ENCODE measurements around the gene SDHB. TPM values are rescaled to one million over a fixed set of nuclear protein-coding genes. Genes with fewer than 3 reads are reported as not detected.
A peak's percentile ranks its signal among the peaks of the same experiment; 100 is the strongest.

The SDHB gene
- total and polyA plus RNA-seq, 9 of the 15 experiments (the other 6 are each of a cell fraction or from before 2014, with no cell fraction given): 207 to 554 (median 365) TPM

DNA sequence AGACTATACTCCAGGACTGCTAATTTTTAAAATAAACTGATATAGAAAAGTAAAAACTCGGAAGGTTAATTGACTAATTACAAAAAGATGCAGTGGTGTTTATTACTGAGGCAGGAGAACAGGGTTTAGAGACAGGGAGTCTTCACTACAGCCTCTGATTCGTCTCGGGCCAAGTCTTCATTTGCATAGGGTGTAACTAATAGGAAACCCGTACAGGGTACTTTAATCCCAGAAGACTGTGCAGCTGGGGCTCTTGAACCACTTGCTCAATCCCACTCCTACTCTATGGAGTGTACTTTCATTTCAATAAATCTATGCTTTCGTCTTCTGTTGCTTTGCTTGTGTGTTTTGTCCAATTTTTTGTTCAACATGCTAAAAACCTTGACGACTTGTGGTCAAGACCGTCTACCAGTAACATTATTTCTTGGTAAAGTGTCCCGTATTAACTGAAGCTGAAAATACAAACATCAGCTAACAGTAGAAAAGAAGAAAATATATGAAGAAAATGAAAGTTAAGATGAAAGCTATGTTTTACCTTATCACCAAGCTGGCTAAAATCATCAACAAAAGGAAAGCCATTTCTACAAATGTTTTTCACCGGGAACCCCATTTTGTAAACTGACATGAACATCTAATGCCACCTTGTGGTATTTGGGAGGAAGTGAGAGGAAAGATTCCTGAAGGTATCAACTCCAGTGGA lies 8.0 kb downstream of the SDHB start (continued):
- TF ChIP-seq, protein P1, sequence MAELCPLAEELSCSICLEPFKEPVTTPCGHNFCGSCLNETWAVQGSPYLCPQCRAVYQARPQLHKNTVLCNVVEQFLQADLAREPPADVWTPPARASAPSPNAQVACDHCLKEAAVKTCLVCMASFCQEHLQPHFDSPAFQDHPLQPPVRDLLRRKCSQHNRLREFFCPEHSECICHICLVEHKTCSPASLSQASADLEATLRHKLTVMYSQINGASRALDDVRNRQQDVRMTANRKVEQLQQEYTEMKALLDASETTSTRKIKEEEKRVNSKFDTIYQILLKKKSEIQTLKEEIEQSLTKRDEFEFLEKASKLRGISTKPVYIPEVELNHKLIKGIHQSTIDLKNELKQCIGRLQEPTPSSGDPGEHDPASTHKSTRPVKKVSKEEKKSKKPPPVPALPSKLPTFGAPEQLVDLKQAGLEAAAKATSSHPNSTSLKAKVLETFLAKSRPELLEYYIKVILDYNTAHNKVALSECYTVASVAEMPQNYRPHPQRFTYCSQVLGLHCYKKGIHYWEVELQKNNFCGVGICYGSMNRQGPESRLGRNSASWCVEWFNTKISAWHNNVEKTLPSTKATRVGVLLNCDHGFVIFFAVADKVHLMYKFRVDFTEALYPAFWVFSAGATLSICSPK (IDR thresholded peaks at IDR 0.05; ENCODE audit: borderline replicate concordance): no peak
- no peak for TF ChIP-seq JUND (IDR thresholded peaks at IDR 0.05; ENCODE audit: borderline replicate concordance, low read depth, low read length)
- TF ChIP-seq JUND (tag; IDR thresholded peaks at IDR 0.05; ENCODE audit: borderline replicate concordance, low read depth, low read length): no peak
- TF ChIP-seq, protein P2, sequence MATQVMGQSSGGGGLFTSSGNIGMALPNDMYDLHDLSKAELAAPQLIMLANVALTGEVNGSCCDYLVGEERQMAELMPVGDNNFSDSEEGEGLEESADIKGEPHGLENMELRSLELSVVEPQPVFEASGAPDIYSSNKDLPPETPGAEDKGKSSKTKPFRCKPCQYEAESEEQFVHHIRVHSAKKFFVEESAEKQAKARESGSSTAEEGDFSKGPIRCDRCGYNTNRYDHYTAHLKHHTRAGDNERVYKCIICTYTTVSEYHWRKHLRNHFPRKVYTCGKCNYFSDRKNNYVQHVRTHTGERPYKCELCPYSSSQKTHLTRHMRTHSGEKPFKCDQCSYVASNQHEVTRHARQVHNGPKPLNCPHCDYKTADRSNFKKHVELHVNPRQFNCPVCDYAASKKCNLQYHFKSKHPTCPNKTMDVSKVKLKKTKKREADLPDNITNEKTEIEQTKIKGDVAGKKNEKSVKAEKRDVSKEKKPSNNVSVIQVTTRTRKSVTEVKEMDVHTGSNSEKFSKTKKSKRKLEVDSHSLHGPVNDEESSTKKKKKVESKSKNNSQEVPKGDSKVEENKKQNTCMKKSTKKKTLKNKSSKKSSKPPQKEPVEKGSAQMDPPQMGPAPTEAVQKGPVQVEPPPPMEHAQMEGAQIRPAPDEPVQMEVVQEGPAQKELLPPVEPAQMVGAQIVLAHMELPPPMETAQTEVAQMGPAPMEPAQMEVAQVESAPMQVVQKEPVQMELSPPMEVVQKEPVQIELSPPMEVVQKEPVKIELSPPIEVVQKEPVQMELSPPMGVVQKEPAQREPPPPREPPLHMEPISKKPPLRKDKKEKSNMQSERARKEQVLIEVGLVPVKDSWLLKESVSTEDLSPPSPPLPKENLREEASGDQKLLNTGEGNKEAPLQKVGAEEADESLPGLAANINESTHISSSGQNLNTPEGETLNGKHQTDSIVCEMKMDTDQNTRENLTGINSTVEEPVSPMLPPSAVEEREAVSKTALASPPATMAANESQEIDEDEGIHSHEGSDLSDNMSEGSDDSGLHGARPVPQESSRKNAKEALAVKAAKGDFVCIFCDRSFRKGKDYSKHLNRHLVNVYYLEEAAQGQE (IDR thresholded peaks at IDR 0.05; ENCODE audit: borderline replicate concordance): peak; percentile 73; the same call in 1 of the 2 replicates
- TF ChIP-seq, protein P2 (CRISPR knock-in tag; IDR thresholded peaks at IDR 0.05; ENCODE audit: low read depth): no peak
- peak; percentile 49; the same call in 1 of the 2 replicates for TF ChIP-seq TEAD4 (IDR thresholded peaks at IDR 0.05; ENCODE audit: low read length)
- TF ChIP-seq TEAD4 (CRISPR knock-in tag; IDR thresholded peaks at IDR 0.05; ENCODE audit: borderline replicate concordance): no peak
- TF ChIP-seq BRD4 (IDR thresholded peaks at IDR 0.05): no peak
- TF ChIP-seq ZNF197 (CRISPR knock-in tag; IDR thresholded peaks at IDR 0.05; ENCODE audit: low read depth): no peak
- TF ChIP-seq, protein P3, sequence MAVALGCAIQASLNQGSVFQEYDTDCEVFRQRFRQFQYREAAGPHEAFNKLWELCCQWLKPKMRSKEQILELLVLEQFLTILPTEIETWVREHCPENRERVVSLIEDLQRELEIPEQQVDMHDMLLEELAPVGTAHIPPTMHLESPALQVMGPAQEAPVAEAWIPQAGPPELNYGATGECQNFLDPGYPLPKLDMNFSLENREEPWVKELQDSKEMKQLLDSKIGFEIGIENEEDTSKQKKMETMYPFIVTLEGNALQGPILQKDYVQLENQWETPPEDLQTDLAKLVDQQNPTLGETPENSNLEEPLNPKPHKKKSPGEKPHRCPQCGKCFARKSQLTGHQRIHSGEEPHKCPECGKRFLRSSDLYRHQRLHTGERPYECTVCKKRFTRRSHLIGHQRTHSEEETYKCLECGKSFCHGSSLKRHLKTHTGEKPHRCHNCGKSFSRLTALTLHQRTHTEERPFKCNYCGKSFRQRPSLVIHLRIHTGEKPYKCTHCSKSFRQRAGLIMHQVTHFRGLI (CRISPR knock-in tag; IDR thresholded peaks at IDR 0.05): no peak
- no peak for TF ChIP-seq SUPT5H (IDR thresholded peaks at IDR 0.05)
- TF ChIP-seq SMARCA5 (IDR thresholded peaks at IDR 0.05): no peak
- TF ChIP-seq MYBL2 (IDR thresholded peaks at IDR 0.05; ENCODE audit: low read depth): no peak
- no peak for TF ChIP-seq MYBL2 (CRISPR knock-in tag; IDR thresholded peaks at IDR 0.05; ENCODE audit: borderline replicate concordance)
- TF ChIP-seq RAD21 (CRISPR knock-in tag; conservative IDR thresholded peaks at IDR 0.05 in 1 of 2, IDR thresholded peaks at IDR 0.05 in 1 of 2): peak; percentile 84 to 88
- TF ChIP-seq, protein P4, sequence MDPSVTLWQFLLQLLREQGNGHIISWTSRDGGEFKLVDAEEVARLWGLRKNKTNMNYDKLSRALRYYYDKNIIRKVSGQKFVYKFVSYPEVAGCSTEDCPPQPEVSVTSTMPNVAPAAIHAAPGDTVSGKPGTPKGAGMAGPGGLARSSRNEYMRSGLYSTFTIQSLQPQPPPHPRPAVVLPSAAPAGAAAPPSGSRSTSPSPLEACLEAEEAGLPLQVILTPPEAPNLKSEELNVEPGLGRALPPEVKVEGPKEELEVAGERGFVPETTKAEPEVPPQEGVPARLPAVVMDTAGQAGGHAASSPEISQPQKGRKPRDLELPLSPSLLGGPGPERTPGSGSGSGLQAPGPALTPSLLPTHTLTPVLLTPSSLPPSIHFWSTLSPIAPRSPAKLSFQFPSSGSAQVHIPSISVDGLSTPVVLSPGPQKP (CRISPR knock-in tag; IDR thresholded peaks at IDR 0.05): no peak
